ENCODE measurements around the gene ARHGAP12. TPM values are rescaled to one million over a fixed set of nuclear protein-coding genes. Genes with fewer than 3 reads are reported as not detected.

ARHGAP12 gene
- polyA plus RNA-seq, 1 donor, result 47.2 TPM

GRCh38 chr10:31926160-31926559, 2.5 kb downstream of the ARHGAP12 start:
- H3K36me3 ChIP-seq (ENCODE audit: control insufficient read depth, insufficient read depth, low read length), result no peaks in the 10 kb centered on the region
- no peak overlapping the region for H3K4me3 ChIP-seq (ENCODE audit: low read length)
- no peak for DNase-seq
- H3K27ac ChIP-seq (ENCODE audit: low read length), result no peak overlapping the region
- no peaks in the 10 kb centered on the region for H3K9me3 ChIP-seq (ENCODE audit: control insufficient read depth, low read depth, low read length)
- no peaks in the 10 kb centered on the region for H3K27me3 ChIP-seq (ENCODE audit: control insufficient read depth, insufficient read depth, low read length)
- H3K4me1 ChIP-seq (ENCODE audit: control insufficient read depth, insufficient read depth, low read length), result peaks cover 4% of the 10 kb centered on the region
- 89% methylated on average over 5 of the region's 5 CpGs for WGBS (ENCODE audit: insufficient coverage, low lambda C conversion rate)

- H3K9me3 ChIP-seq (ENCODE audit: control insufficient read depth, low read depth, low read length), result no peaks in the 10 kb centered on the region
- H3K27me3 ChIP-seq (ENCODE audit: control insufficient read depth, insufficient read depth, low read length), result no peaks in the 10 kb centered on the region
- WGBS (ENCODE audit: insufficient coverage, low lambda C conversion rate), result 100% methylated on average over 1 of the region's 3 CpGs
- H3K36me3 ChIP-seq (ENCODE audit: control insufficient read depth, insufficient read depth, low read length), result no peaks in the 10 kb centered on the region
- DNase-seq, result no peak
- H3K4me3 ChIP-seq (ENCODE audit: low read length), result no peak overlapping the region
- no peak overlapping the region for H3K27ac ChIP-seq (ENCODE audit: low read length)
- peaks cover 4% of the 10 kb centered on the region for H3K4me1 ChIP-seq (ENCODE audit: control insufficient read depth, insufficient read depth, low read length)
Observed at GRCh38 chr10:31924833-31925232, 3.8 kb downstream of the ARHGAP12 start.

GRCh38 chr10:31923389-31923788, 5.2 kb downstream of the ARHGAP12 start:
- WGBS (ENCODE audit: insufficient coverage, low lambda C conversion rate), result 100% methylated on average over 1 of the region's 3 CpGs
- Histone ChIP-seq H3K4me3 (ENCODE audit: low read length) (no peak overlapping the region), H3K36me3 (ENCODE audit: control insufficient read depth, insufficient read depth, low read length) (no peaks in the 10 kb centered on the region), H3K4me1 (ENCODE audit: control insufficient read depth, insufficient read depth, low read length) (peaks cover 4% of the 10 kb centered on the region), H3K9me3 (ENCODE audit: control insufficient read depth, low read depth, low read length) (no peaks in the 10 kb centered on the region), H3K27me3 (ENCODE audit: control insufficient read depth, insufficient read depth, low read length) (no peaks in the 10 kb centered on the region), H3K27ac (ENCODE audit: low read length) (no peak overlapping the region)
- no peak for DNase-seq

- H3K27ac ChIP-seq (ENCODE audit: low read length), result no peak overlapping the region
- H3K9me3 ChIP-seq (ENCODE audit: control insufficient read depth, low read depth, low read length), result no peaks in the 10 kb centered on the region
- no peak overlapping the region for H3K4me3 ChIP-seq (ENCODE audit: low read length)
- H3K36me3 ChIP-seq (ENCODE audit: control insufficient read depth, insufficient read depth, low read length), result no peaks in the 10 kb centered on the region
- 52% methylated on average over 3 of the region's 4 CpGs for WGBS (ENCODE audit: insufficient coverage, low lambda C conversion rate)
- no peaks in the 10 kb centered on the region for H3K27me3 ChIP-seq (ENCODE audit: control insufficient read depth, insufficient read depth, low read length)
- peaks cover 4% of the 10 kb centered on the region for H3K4me1 ChIP-seq (ENCODE audit: control insufficient read depth, insufficient read depth, low read length)
- no peak for DNase-seq
Observed at GRCh38 chr10:31921031-31921430, 7.6 kb downstream of the ARHGAP12 start.

- Histone ChIP-seq H3K4me1 (ENCODE audit: control insufficient read depth, insufficient read depth, low read length) (peaks cover 3% of the 10 kb centered on the region), H3K4me3 (ENCODE audit: low read length) (no peak overlapping the region), H3K27me3 (ENCODE audit: control insufficient read depth, insufficient read depth, low read length) (no peaks in the 10 kb centered on the region), H3K9me3 (ENCODE audit: control insufficient read depth, low read depth, low read length) (no peaks in the 10 kb centered on the region), H3K36me3 (ENCODE audit: control insufficient read depth, insufficient read depth, low read length) (no peaks in the 10 kb centered on the region), H3K27ac (ENCODE audit: low read length) (no peak overlapping the region)
- no CpG with 5 or more reads among the region's 2 CpGs for WGBS (ENCODE audit: insufficient coverage, low lambda C conversion rate)
- DNase-seq, result no peak
Observed at GRCh38 chr10:31920538-31920937, 8.1 kb downstream of the ARHGAP12 start.

- H3K4me3 ChIP-seq (ENCODE audit: low read length), result no peak overlapping the region
- H3K9me3 ChIP-seq (ENCODE audit: control insufficient read depth, low read depth, low read length), result no peaks in the 10 kb centered on the region
- no peak for DNase-seq
- H3K27me3 ChIP-seq (ENCODE audit: control insufficient read depth, insufficient read depth, low read length), result no peaks in the 10 kb centered on the region
- no peaks in the 10 kb centered on the region for H3K4me1 ChIP-seq (ENCODE audit: control insufficient read depth, insufficient read depth, low read length)
- H3K36me3 ChIP-seq (ENCODE audit: control insufficient read depth, insufficient read depth, low read length), result no peaks in the 10 kb centered on the region
- WGBS (ENCODE audit: insufficient coverage, low lambda C conversion rate), result 86% methylated on average over 1 of the region's 2 CpGs
- H3K27ac ChIP-seq (ENCODE audit: low read length), result no peak overlapping the region
Observed at GRCh38 chr10:31918671-31919409, 9.8 kb downstream of the ARHGAP12 start.

- no peaks in the 10 kb centered on the region for H3K36me3 ChIP-seq (ENCODE audit: control insufficient read depth, insufficient read depth, low read length)
- H3K9me3 ChIP-seq (ENCODE audit: control insufficient read depth, low read depth, low read length), result no peaks in the 10 kb centered on the region
- no peak for DNase-seq
- H3K4me1 ChIP-seq (ENCODE audit: control insufficient read depth, insufficient read depth, low read length), result peaks cover 7% of the 10 kb centered on the region
- 100% methylated on average over 1 of the region's 2 CpGs for WGBS (ENCODE audit: insufficient coverage, low lambda C conversion rate)
- H3K4me3 ChIP-seq (ENCODE audit: low read length), result no peak overlapping the region
- H3K27ac ChIP-seq (ENCODE audit: low read length), result no peak overlapping the region
- no peaks in the 10 kb centered on the region for H3K27me3 ChIP-seq (ENCODE audit: control insufficient read depth, insufficient read depth, low read length)
Observed at GRCh38 chr10:31914370-31914769, 14.3 kb downstream of the ARHGAP12 start.

- Histone ChIP-seq H3K36me3 (ENCODE audit: control insufficient read depth, insufficient read depth, low read length) (peaks cover 4% of the 10 kb centered on the region), H3K4me1 (ENCODE audit: control insufficient read depth, insufficient read depth, low read length) (peaks cover 7% of the 10 kb centered on the region), H3K27ac (ENCODE audit: low read length) (no peak overlapping the region), H3K9me3 (ENCODE audit: control insufficient read depth, low read depth, low read length) (no peaks in the 10 kb centered on the region), H3K4me3 (ENCODE audit: low read length) (no peak overlapping the region), H3K27me3 (ENCODE audit: control insufficient read depth, insufficient read depth, low read length) (no peaks in the 10 kb centered on the region)
- no peak for DNase-seq
- 89% methylated on average over 1 of the region's 10 CpGs for WGBS (ENCODE audit: insufficient coverage, low lambda C conversion rate)
Observed at GRCh38 chr10:31912898-31913850, 15.5 kb downstream of the ARHGAP12 start.

- Histone ChIP-seq H3K36me3 (ENCODE audit: control insufficient read depth, insufficient read depth, low read length) (peaks cover 8% of the 10 kb centered on the region), H3K4me3 (ENCODE audit: low read length) (no peak overlapping the region), H3K9me3 (ENCODE audit: control insufficient read depth, low read depth, low read length) (no peaks in the 10 kb centered on the region), H3K27me3 (ENCODE audit: control insufficient read depth, insufficient read depth, low read length) (no peaks in the 10 kb centered on the region), H3K4me1 (ENCODE audit: control insufficient read depth, insufficient read depth, low read length) (peaks cover 7% of the 10 kb centered on the region), H3K27ac (ENCODE audit: low read length) (no peak overlapping the region)
- no peak for DNase-seq
- 32% methylated on average over 2 of the region's 2 CpGs for WGBS (ENCODE audit: insufficient coverage, low lambda C conversion rate)
Observed at GRCh38 chr10:31912289-31912688, 16.3 kb downstream of the ARHGAP12 start.

GRCh38 chr10:31910016-31910415, 18.6 kb downstream of the ARHGAP12 start:
- peaks cover 7% of the 10 kb centered on the region for H3K4me1 ChIP-seq (ENCODE audit: control insufficient read depth, insufficient read depth, low read length)
- peaks cover 24% of the 10 kb centered on the region for H3K36me3 ChIP-seq (ENCODE audit: control insufficient read depth, insufficient read depth, low read length)
- no peaks in the 10 kb centered on the region for H3K9me3 ChIP-seq (ENCODE audit: control insufficient read depth, low read depth, low read length)
- no peak overlapping the region for H3K4me3 ChIP-seq (ENCODE audit: low read length)
- no peaks in the 10 kb centered on the region for H3K27me3 ChIP-seq (ENCODE audit: control insufficient read depth, insufficient read depth, low read length)
- no peak for DNase-seq
- 100% methylated on average over 1 of the region's 3 CpGs for WGBS (ENCODE audit: insufficient coverage, low lambda C conversion rate)
- H3K27ac ChIP-seq (ENCODE audit: low read length), result no peak overlapping the region
